Activated B cell treated with CpG ODN at 0.5 μM for 24 hours (primary cell): Measurements from ENCODE around the gene ANXA6. TPM values are rescaled to one million over a fixed set of nuclear protein-coding genes. Genes with fewer than 3 reads are reported as not detected.

Experiments used
- ATAC-seq: fragments of 200-7000 bp; cut with Tn5 transposase; one replicate; pipeline ENCODE4 v1.10.0; 2021; ENCODE audit warnings: low read depth, mild to moderate bottlenecking, moderate library complexity
- CTCF ChIA-PET: fragments of 350-600 bp; sonication (Branson Sonifier 250); formaldehyde crosslinking; loops from one replicate; lab custom pipeline; 2021; ENCODE audit warnings: antibody characterized with exemption; lab: Charles Lee
- POLR2A ChIA-PET: fragments of 350-600 bp; sonication (Branson Sonifier 250); formaldehyde crosslinking; loops from one replicate; lab custom pipeline; 2021; ENCODE audit warnings: antibody characterized with exemption; lab: Charles Lee
- DNase-seq: peaks from one replicate; pipeline ENCODE4 v3.0.0; 2022
- H3K27ac Mint-ChIP-seq: one replicate; pipeline ENCODE4 v1.8.0; 2020; ENCODE audit warnings: mixed read lengths
- H3K27me3 Mint-ChIP-seq: one replicate; pipeline ENCODE4 v1.8.0; 2021; ENCODE audit warnings: mixed read lengths
- H3K36me3 Mint-ChIP-seq: one replicate; pipeline ENCODE4 v1.8.0; 2021; ENCODE audit warnings: low read depth, mixed read lengths
- H3K4me1 Mint-ChIP-seq: one replicate; pipeline ENCODE4 v1.8.0; 2021; ENCODE audit warnings: mixed read lengths
- H3K4me3 Mint-ChIP-seq: one replicate; pipeline ENCODE4 v1.8.0; 2020; ENCODE audit warnings: mild to moderate bottlenecking, mixed read lengths
- H3K9me3 Mint-ChIP-seq: one replicate; pipeline ENCODE4 v1.8.0; 2020; ENCODE audit warnings: mixed read lengths
- CTCF ChIP-seq: fragments of 200-600 bp; IDR thresholded peaks from one replicate; pipeline ENCODE4 v1.8.0; 2022; ENCODE audit warnings: antibody characterized with exemption, mild to moderate bottlenecking
- intact Hi-C: fragments of 100-400 bp; cut with micrococcal nuclease; formaldehyde crosslinking; loops from one replicate; pipeline ENCODE4 v1.15.1; 2024
- total RNA-seq: library from RNA; stranded (reverse); gene quantifications from 2 replicates; pipeline ENCODE4 v1.2.3, GENCODE V29; 2022

Gene ANXA6
- total RNA-seq, 1 donor from 2014 or later: 367 TPM

GRCh38 chr5:151126199-151126645 is 31.4 kb downstream of the ANXA6 start:
- Mint-ChIP-seq H3K9me3 (no peaks in the 10 kb centered on the region), H3K27ac (peak overlapping the region; percentile 95), H3K27me3 (no peaks in the 10 kb centered on the region), H3K4me1 (peaks cover 89% of the 10 kb centered on the region), H3K4me3 (peak overlapping the region; percentile 79), H3K36me3 (peaks cover 85% of the 10 kb centered on the region)
- ChIA-PET POLR2A (interaction anchor here (0.6 to 4.3 kb wide), 25 partner anchors 8 to 646 kb away, joined by 3 to 47 read pairs (median 10); partner anchors contain the start of genes ANXA6, CCDC69, G3BP1 and GM2A), CTCF (interaction anchor here (0.8 to 10.8 kb wide), 43 partner anchors 9 to 324 kb away, joined by 3 to 309 read pairs (median 4); partner anchors contain the start of genes ANXA6, CCDC69 and GM2A)
- intact Hi-C loops: loop anchor here (1.0 to 5.0 kb wide), 5 partner anchors 38 to 374 kb away; no protein-coding TSS in a partner anchor
- DNase-seq: peak; percentile 61
- ATAC-seq: no peak
- TF ChIP-seq CTCF: no peak

GRCh38 chr5:151125421-151125820 is 32.2 kb downstream of the ANXA6 start:
- DNase-seq: no peak
- ATAC-seq: peak; percentile 16
- intact Hi-C loops: loop anchor here (5.0 kb wide), 1 partner anchor 172 kb away; no protein-coding TSS in a partner anchor
- peak overlapping the region; percentile 95 for H3K27ac Mint-ChIP-seq
- peaks cover 85% of the 10 kb centered on the region for H3K36me3 Mint-ChIP-seq
- H3K4me1 Mint-ChIP-seq: peaks cover 84% of the 10 kb centered on the region
- no peaks in the 10 kb centered on the region for H3K27me3 Mint-ChIP-seq
- ChIA-PET CTCF (interaction anchor here (0.8 to 10.8 kb wide), 39 partner anchors 10 to 323 kb away, joined by 3 to 309 read pairs (median 6); partner anchors contain the start of genes ANXA6, CCDC69 and GM2A), POLR2A (interaction anchor here (0.6 to 4.3 kb wide), 33 partner anchors 10 to 724 kb away, joined by 3 to 47 read pairs (median 8); partner anchors contain the start of genes ANXA6, CCDC69, G3BP1 and GM2A)
- peak overlapping the region; percentile 79 for H3K4me3 Mint-ChIP-seq
- no peaks in the 10 kb centered on the region for H3K9me3 Mint-ChIP-seq
- no peak for TF ChIP-seq CTCF

GRCh38 chr5:151123897-151124751 is 33.5 kb downstream of the ANXA6 start:
- H3K27ac Mint-ChIP-seq: peak overlapping the region; percentile 95
- H3K36me3 Mint-ChIP-seq: peaks cover 86% of the 10 kb centered on the region
- H3K4me1 Mint-ChIP-seq: peaks cover 74% of the 10 kb centered on the region
- H3K4me3 Mint-ChIP-seq: peak overlapping the region; percentile 79
- TF ChIP-seq CTCF: no peak
- ATAC-seq: peak; percentile 89
- no peaks in the 10 kb centered on the region for H3K27me3 Mint-ChIP-seq
- H3K9me3 Mint-ChIP-seq: no peaks in the 10 kb centered on the region
- ChIA-PET CTCF (interaction anchor here (0.7 to 10.8 kb wide), 10 partner anchors 8 to 192 kb away, joined by 3 to 309 read pairs (median 40); partner anchors contain the start of gene ANXA6), POLR2A (interaction anchor here (0.7 to 4.3 kb wide), 28 partner anchors 8 to 674 kb away, joined by 3 to 39 read pairs (median 6); partner anchors contain the start of genes ANXA6, CCDC69, GM2A and TNIP1)
- peak; percentile 80 for DNase-seq
- intact Hi-C loops: loop anchor here (1.0 kb wide), 9 partner anchors 9 to 128 kb away; partner anchors contain the start of gene ANXA6

GRCh38 chr5:151122828-151123227 is 34.8 kb downstream of the ANXA6 start:
- ChIA-PET POLR2A (interaction anchor here (1.0 to 4.3 kb wide), 6 partner anchors 27 to 116 kb away, joined by 3 to 39 read pairs (median 14); no protein-coding TSS in a partner anchor), CTCF (interaction anchor here (1.5 to 10.8 kb wide), 4 partner anchors 7 to 193 kb away, joined by 4 to 309 read pairs (median 78); no protein-coding TSS in a partner anchor)
- ATAC-seq (no peak), DNase-seq (no peak)
- Mint-ChIP-seq H3K4me3 (no peak overlapping the region), H3K4me1 (peaks cover 61% of the 10 kb centered on the region), H3K36me3 (peaks cover 84% of the 10 kb centered on the region), H3K27ac (peak overlapping the region; percentile 95), H3K9me3 (no peaks in the 10 kb centered on the region), H3K27me3 (no peaks in the 10 kb centered on the region)
- intact Hi-C loops: loop anchor here (1.0 kb wide), 1 partner anchor 73 kb away; no protein-coding TSS in a partner anchor
- TF ChIP-seq CTCF: no peak
